SK-N-SH (cell line): ENCODE data around the gene TMEM109.

Experiments
- CTCF ChIP-seq: fragments of 200-600 bp; sonication (generic); IDR thresholded peaks from 2 replicates; pipeline ENCODE4 v1.6.1; 2017; ENCODE audit warnings: antibody characterized with exemption, mild to moderate bottlenecking, moderate library complexity
- ELF1 ChIP-seq: IDR thresholded peaks from 2 replicates; pipeline ENCODE4 v1.4.0; 2012
- EP300 ChIP-seq, 2 experiments: IDR thresholded peaks; 2 replicates each; pipeline versions ENCODE4 v1.4.0 to v1.6.1; 2012; ENCODE audit warnings: borderline replicate concordance in 1 of 2, low read depth in 1 of 2, low read length in 1 of 2
- MAX ChIP-seq: IDR thresholded peaks from 2 replicates; pipeline ENCODE4 v1.4.0; 2012; ENCODE audit warnings: low read depth
- NRF1 ChIP-seq: IDR thresholded peaks from 2 replicates; pipeline ENCODE4 v1.6.1; 2012; ENCODE audit warnings: low read depth, mild to moderate bottlenecking, low read length
- POLR2AphosphoS5 ChIP-seq: IDR thresholded peaks from 2 replicates; pipeline ENCODE4 v1.6.1; 2012; ENCODE audit warnings: low read depth, low read length
- REST ChIP-seq: IDR thresholded peaks from 2 replicates; pipeline ENCODE4 v1.6.1; 2012; ENCODE audit warnings: mild to moderate bottlenecking, low read depth, low read length, moderate library complexity
- TAF1 ChIP-seq: IDR thresholded peaks from 2 replicates; pipeline ENCODE4 v1.6.1; 2012; ENCODE audit warnings: low read depth, mild to moderate bottlenecking, low read length, moderate library complexity, borderline replicate concordance
- TCF12 ChIP-seq: IDR thresholded peaks from 2 replicates; pipeline ENCODE4 v1.4.0; 2012
- USF2 ChIP-seq: fragments of 150-350 bp; IDR thresholded peaks from 2 replicates; pipeline ENCODE4 v1.6.1; 2017; ENCODE audit warnings: antibody characterized with exemption, low read length, low read depth, borderline replicate concordance

GRCh38 chr11:60874421-60875365 lies 39.3 kb upstream of the TMEM109 start:
- TF ChIP-seq CTCF (no peak), REST (no peak), POLR2AphosphoS5 (no peak), USF2 (no peak), TCF12 (no peak), EP300 (IDR thresholded peaks at IDR 0.05; ENCODE audit: borderline replicate concordance in 1 of 2, low read depth in 1 of 2, low read length in 1 of 2) (no peak), ELF1 (no peak), MAX (no peak), NRF1 (no peak), TAF1 (no peak)
